OCI-LY7 (cell line): ENCODE results near the gene ZNF835.

Source experiments
- CTCF ChIP-seq: fragments of 200-600 bp; sonication (generic); conservative IDR thresholded peaks from 2 replicates; pipeline ENCODE4 v1.5.1; 2014; ENCODE audit warnings: mild to moderate bottlenecking, antibody characterized with exemption, low read length, moderate library complexity, mixed read lengths
- EZH2phosphoT487 ChIP-seq: fragments of 200-600 bp; sonication (generic); IDR thresholded peaks from 2 replicates; pipeline ENCODE4 v1.6.1; 2018; ENCODE audit warnings: low read depth, borderline replicate concordance, mild to moderate bottlenecking, mixed run types, antibody characterized with exemption, low read length, moderate library complexity, mixed read lengths

GRCh38 chr19:56681702-56682101 lies 10.1 kb upstream of the ZNF835 start:
- TF ChIP-seq EZH2phosphoT487 (no peak), CTCF (no peak)
